GM21526 (cell line): ENCODE data around the gene MAP3K7CL.

Source experiments
- ATAC-seq: cut with Tn5 transposase; IDR thresholded peaks from one replicate; pipeline ENCODE4 v1.9.1; 2021; ENCODE audit warnings: moderate library complexity; ENCODE audit not compliant: unreplicated experiment, low FRiP score

Gene MAP3K7CL, protein sequence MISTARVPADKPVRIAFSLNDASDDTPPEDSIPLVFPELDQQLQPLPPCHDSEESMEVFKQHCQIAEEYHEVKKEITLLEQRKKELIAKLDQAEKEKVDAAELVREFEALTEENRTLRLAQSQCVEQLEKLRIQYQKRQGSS

GRCh38 chr21:29130270-29130969 is at the start of gene MAP3K7CL:
Gene MAP3K7CL, plus strand, starts transcription at chr21:29130644. Its CDS starts 2,701 bp downstream, at chr21:29133345.
- no peak for ATAC-seq

- ATAC-seq, result no peak
Observed at GRCh38 chr21:29082046-29082815, 48.2 kb upstream of the MAP3K7CL start.

DNA sequence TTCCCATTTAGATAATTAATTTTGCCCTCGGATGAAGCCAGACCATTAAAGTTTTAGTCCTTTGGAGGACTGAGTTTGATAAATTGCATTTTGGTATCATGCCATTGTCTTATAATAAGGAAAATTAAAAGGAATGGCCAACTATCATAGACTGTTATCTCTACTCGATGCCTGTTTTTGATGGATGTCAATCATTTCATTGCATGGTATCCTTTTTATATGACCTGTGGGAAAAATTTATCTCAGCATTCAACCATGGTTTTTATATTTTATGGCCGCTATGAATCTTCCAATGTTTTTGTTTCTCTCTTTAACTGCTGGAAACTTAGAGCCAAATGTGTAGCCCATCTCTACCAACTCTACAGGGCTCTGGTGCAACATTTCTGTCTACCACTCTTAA is 47.1 kb upstream of the MAP3K7CL start:
- no peak for ATAC-seq

DNA sequence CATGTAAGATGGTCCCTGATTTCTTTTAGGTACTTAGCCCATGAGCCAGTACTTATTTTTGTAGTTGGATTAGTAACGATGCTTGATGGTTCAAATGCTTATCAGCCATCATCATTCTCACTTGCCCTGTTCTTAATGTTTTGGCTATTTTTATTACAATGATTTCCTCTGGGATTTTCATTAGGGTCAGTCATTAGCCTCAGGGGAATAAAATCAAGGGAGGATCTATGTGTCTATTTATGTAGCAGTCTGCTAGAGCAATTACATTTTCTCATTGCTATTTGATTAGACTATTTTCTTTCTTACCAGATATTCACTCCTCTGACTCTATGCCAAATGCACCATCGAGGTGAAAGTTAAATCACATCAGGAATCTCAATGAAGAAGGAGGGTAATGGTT is 46.1 kb upstream of the MAP3K7CL start:
- ATAC-seq, result no peak

- ATAC-seq, result no peak
Observed at GRCh38 chr21:29085106-29085752, 45.2 kb upstream of the MAP3K7CL start.

- ATAC-seq, result no peak
Observed at GRCh38 chr21:29091033-29091432, 39.4 kb upstream of the MAP3K7CL start.

DNA sequence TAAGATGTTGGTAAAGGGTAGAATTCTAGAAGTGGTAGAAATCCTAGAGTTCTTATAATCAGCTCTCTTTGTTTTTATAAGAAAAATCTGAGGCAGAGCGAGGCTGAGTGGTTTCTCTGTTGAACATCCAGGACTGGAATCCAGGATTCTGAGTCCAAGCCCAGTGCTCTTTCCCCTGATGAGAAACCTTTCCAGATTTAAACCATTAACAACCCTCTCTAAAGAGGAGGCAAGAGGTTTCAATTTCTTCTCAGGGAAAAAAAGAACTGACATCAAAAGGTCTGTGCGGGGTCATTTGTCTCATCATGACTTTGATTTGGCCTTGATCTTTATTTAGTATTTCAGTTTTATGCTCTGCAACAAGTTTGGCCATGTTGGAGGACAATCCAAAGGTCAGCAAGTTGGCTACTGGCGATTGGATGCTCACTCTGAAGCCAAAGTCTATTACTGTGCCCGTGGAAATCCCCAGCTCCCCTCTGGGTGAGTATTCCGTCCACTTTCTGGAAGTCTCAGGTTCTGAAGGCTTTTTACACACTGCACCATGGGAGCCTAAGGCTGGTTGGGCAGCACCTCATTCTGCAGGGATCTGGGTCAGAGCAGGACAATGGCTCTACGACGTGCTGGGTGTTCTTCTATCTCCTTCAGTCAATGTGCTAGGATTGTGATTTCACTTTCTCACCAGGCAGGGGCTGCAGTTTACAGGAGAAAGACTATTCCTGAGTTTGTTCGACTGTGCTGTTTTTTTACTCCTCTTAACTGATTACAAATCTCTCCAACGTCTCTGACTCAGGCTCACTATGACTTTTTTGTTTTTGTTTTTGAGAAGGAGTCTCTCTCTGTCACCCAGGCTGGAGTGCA is 38.1 kb upstream of the MAP3K7CL start:
- ATAC-seq, result no peak

GRCh38 chr21:29096218-29097015 is 34.0 kb upstream of the MAP3K7CL start:
- no peak for ATAC-seq

GRCh38 chr21:29098156-29098555 is 32.3 kb upstream of the MAP3K7CL start:
- no peak for ATAC-seq

GRCh38 chr21:29102791-29103257 is 27.6 kb upstream of the MAP3K7CL start:
- ATAC-seq, result no peak

DNA sequence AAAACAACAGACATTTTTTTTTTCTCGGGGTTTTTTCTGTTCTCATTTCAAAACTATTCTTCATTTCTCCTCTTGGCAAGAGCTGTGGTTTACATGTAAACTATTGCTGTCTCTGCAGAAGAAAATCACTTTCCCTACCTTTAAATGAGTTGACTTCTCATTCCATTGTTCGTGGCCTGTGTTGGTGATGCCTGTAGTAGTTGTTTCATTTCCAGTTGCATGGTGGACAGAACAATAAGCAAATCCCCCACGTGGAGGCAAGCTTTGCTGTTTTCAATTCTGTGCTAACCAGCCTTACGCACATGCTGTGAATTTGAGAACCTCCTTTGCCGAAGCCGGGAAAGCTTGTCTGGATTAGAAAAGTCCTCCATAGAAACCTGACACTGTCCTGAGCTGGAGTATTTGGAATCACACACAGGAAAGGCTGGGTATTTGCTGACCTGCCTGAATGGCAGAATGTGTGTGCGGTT is 26.2 kb upstream of the MAP3K7CL start:
- no peak for ATAC-seq

- ATAC-seq, result no peak
Observed at GRCh38 chr21:29105218-29105617, 25.2 kb upstream of the MAP3K7CL start.

DNA sequence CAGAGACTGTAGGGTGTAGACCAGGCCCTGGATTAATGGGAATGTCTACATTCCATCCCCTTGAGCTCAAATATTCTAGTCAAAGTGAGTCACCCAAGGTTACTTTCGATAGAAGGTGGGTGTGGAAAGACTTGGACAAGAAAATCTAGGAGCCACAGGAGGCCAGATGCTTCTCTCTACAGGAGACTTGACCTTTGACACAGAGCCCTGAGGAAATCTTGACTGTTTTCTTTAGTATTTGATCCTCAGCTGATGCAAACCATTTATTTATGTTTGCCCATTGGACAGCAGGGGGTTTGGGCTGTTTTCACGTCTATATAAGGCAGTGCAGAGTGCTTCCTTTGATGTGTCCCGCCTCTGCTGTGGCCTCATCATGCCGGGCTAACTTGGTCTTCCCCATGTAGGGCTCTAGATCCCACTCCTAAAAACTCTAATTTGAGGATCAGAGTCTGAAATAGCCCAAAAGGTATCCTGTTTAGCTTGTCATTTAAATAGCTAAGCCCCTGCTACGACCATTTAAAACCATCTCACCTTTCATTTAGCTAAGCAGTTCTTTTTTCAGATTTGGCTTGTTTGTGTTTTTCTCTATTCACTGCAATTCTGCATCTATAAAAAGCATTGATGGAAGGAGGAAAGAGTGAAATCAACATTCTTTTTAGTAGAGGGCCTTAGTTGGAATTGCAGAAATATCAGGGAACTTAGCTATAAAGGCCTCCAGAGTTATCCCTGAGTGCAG is 15.5 kb upstream of the MAP3K7CL start:
- ATAC-seq, result no peak

GRCh38 chr21:29115899-29116298 is 14.5 kb upstream of the MAP3K7CL start:
- no peak for ATAC-seq

GRCh38 chr21:29117372-29117955 is 13.0 kb upstream of the MAP3K7CL start:
- peak; percentile 40 for ATAC-seq

- peak; percentile 76 for ATAC-seq
Observed at GRCh38 chr21:29121759-29122158, 8.7 kb upstream of the MAP3K7CL start.

GRCh38 chr21:29124645-29125044 is 5.8 kb upstream of the MAP3K7CL start:
- no peak for ATAC-seq

GRCh38 chr21:29125191-29125590 is 5.3 kb upstream of the MAP3K7CL start:
- ATAC-seq, result peak; percentile 80
